HG02759 (cell line): ENCODE data around the gene ADSL.

Experiments used
- ATAC-seq: cut with Tn5 transposase; IDR thresholded peaks from one replicate; pipeline ENCODE4 v1.9.1; 2021; ENCODE audit warnings: mild to moderate bottlenecking, moderate library complexity; ENCODE audit not compliant: unreplicated experiment

ADSL gene

GRCh38 chr22:40434106-40434505 lies 87.8 kb downstream of the ADSL start:
- no peak for ATAC-seq

- no peak for ATAC-seq
Measured at GRCh38 chr22:40434745-40435144, 88.4 kb downstream of the ADSL start.

- ATAC-seq: peak; percentile 68
Measured at GRCh38 chr22:40436505-40437431, 90.5 kb downstream of the ADSL start.
